ENCODE measurements around the gene CCDC110. TPM values are rescaled to one million over a fixed set of nuclear protein-coding genes. Genes with fewer than 3 reads are reported as not detected.

The CCDC110 gene
- total and polyA plus RNA-seq, 2 donors (not counting 3 experiments of a cell fraction or from before 2014, with no cell fraction given) = 0.25 to 0.71 TPM

DNA sequence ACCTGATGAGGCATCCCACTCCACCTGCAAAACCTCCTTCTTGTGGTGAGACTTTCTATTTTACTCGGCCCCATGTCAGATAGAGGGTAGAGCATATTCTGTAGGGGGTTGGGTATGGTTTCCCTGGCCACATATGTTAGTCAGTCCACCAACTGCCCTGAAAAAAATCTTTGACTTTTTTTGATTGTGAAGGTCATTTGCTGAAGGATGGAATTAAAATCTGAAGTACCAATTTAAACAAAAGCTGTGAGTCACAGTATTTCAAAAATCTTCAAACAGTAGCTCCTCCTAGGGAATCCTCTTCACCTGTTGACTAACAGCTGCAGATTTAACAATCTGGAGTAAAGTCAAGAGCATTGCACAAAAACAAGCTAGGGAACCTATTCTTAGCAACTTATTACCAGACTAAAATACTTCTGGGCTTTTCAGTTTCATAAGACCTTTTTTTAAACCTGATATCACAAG lies 8.0 kb upstream of the CCDC110 start:
- Histone ChIP-seq H3K27ac (ENCODE audit: insufficient read depth, low read depth, low read length) (no peak overlapping the region), H3K79me2 (ENCODE audit: control insufficient read depth, insufficient read depth, low read length) (no peaks in the 10 kb centered on the region), H2AFZ (ENCODE audit: low read depth, low read length) (no peak overlapping the region), H3K4me1 (ENCODE audit: control insufficient read depth, extremely low read depth, insufficient read depth, low read length) (no peaks in the 10 kb centered on the region), H3K4me2 (ENCODE audit: insufficient read depth, low read length) (no peak overlapping the region), H3K9me1 (replicated peaks; ENCODE audit: control insufficient read depth, extremely low read depth, insufficient read depth, low read length) (no peaks in the 10 kb centered on the region), H3K9me3 (replicated peaks; ENCODE audit: control insufficient read depth, insufficient read depth, low read length) (no peaks in the 10 kb centered on the region), H3K27me3 (ENCODE audit: control insufficient read depth in 2 of 2, insufficient read depth in 2 of 2, low read length in 2 of 2) (no peaks in the 10 kb centered on the region), H3K4me3 (replicated peaks in 1 of 3; ENCODE audit: insufficient read depth in 1 of 3, low read depth in 1 of 3, low read length in 3 of 3) (no peak overlapping the region), H3K9ac (replicated peaks; ENCODE audit: extremely low read depth, insufficient read depth, low read length) (no peak overlapping the region), H3K36me3 (ENCODE audit: control insufficient read depth in 2 of 2, extremely low read depth in 1 of 2, insufficient read depth in 2 of 2, low read length in 2 of 2) (no peaks in the 10 kb centered on the region), H4K20me1 (replicated peaks; ENCODE audit: control insufficient read depth, extremely low read depth, insufficient read depth, low read length) (no peaks in the 10 kb centered on the region)
- DNase-seq (ENCODE audit: low read depth, low spot score) (no peak), FAIRE-seq (no peak)
- intact Hi-C loops (cut with micrococcal nuclease) (no loop called here), dilution Hi-C loops (cut with MboI; ENCODE audit: extremely low pct_ligation_motif_present, low sequenced_read_pairs) (no loop called here)
- ChIA-PET POLR2A (no interaction called here), CTCF (interaction anchor here (0.9 to 1.6 kb wide), 3 partner anchors 54 to 542 kb away, joined by 3 to 4 read pairs (median 4); no protein-coding TSS in a partner anchor)
- TF ChIP-seq EZH2 (IDR thresholded peaks at IDR 0.05; ENCODE audit: borderline replicate concordance, low read depth, low read length, severe bottlenecking) (no peak), MYC (IDR thresholded peaks at IDR 0.05; ENCODE audit: low read depth, low read length) (no peak), FOS (IDR thresholded peaks at IDR 0.05; ENCODE audit: borderline replicate concordance, insufficient read depth, low read length) (no peak), POLR2AphosphoS5 (IDR thresholded peaks at IDR 0.05; ENCODE audit: insufficient read depth, low read depth, low read length) (no peak), POLR2A (IDR thresholded peaks at IDR 0.05; ENCODE audit: low read depth, low read length) (no peak), JUN (IDR thresholded peaks at IDR 0.05; ENCODE audit: borderline replicate concordance, insufficient read depth, insufficient read length, low read depth) (no peak), GATA2 (IDR thresholded peaks at IDR 0.05; ENCODE audit: insufficient read depth, insufficient read length, low read depth, low read length) (no peak)
- TF ChIP-seq, protein P1, sequence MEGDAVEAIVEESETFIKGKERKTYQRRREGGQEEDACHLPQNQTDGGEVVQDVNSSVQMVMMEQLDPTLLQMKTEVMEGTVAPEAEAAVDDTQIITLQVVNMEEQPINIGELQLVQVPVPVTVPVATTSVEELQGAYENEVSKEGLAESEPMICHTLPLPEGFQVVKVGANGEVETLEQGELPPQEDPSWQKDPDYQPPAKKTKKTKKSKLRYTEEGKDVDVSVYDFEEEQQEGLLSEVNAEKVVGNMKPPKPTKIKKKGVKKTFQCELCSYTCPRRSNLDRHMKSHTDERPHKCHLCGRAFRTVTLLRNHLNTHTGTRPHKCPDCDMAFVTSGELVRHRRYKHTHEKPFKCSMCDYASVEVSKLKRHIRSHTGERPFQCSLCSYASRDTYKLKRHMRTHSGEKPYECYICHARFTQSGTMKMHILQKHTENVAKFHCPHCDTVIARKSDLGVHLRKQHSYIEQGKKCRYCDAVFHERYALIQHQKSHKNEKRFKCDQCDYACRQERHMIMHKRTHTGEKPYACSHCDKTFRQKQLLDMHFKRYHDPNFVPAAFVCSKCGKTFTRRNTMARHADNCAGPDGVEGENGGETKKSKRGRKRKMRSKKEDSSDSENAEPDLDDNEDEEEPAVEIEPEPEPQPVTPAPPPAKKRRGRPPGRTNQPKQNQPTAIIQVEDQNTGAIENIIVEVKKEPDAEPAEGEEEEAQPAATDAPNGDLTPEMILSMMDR (IDR thresholded peaks at IDR 0.05; ENCODE audit: extremely low read depth in 1 of 2, insufficient read depth in 1 of 2, low read depth in 1 of 2, low read length in 2 of 2) = no peak
- TF ChIP-seq, protein P2, sequence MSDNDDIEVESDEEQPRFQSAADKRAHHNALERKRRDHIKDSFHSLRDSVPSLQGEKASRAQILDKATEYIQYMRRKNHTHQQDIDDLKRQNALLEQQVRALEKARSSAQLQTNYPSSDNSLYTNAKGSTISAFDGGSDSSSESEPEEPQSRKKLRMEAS (IDR thresholded peaks at IDR 0.05; ENCODE audit: insufficient read depth, insufficient read length) = no peak
- no TSS peak for BruUV-seq (replicated peaks)

All from endothelial cell of umbilical vein (primary cell).